ENCODE data around the gene GNAQ. TPM values are rescaled to one million over a fixed set of nuclear protein-coding genes. Genes with fewer than 3 reads are reported as not detected.

The GNAQ gene
- total and polyA plus RNA-seq, 2 of the 4 experiments (the other 2 are of a cell fraction) = 23.1 to 50.7 TPM

DNA sequence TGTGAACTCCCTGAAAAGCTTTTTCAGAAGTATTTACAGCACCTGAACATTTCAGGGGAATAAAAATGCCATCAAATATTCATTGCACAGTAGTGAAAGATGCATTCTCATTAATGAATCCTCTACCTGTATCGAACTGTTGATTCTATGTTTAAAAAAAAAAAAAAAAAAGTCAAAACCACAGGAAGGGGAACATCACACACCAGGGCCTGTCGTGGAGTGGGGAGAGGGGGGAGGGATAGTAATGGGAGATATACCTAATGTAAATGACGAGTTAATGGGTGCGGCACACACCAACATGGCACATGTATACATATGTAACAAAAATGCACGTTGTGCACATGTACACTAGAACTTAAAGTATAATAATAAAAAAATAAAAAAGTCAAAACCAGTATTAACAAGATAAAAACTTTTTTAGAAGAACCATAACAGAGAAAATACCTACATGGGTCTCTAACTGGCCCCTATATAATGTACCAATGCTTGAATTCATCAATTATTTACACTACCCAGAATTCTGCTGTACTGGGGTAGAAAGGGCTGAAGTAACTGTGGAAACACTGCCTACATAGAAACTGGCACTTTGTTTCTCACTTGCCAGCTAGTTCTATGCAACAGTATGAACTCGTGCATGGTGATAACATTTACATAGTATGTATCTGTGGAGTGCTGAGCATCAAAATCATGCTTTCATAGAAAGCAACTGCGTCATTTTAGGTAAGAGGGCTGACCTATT is 48.9 kb downstream of the GNAQ start:
- intact Hi-C loops (cut with micrococcal nuclease) = no loop called here

More for the DNA sequence above, 48.9 kb downstream of the GNAQ start:
- H3K23ac ChIP-seq (ENCODE audit: low read depth, low read length) = no peak overlapping the region
- H2BK20ac ChIP-seq (ENCODE audit: low read depth, low read length) = no peak overlapping the region
- no peak overlapping the region for H3K14ac ChIP-seq (replicated peaks; ENCODE audit: low read depth, low read length)
- peaks cover 7% of the 10 kb centered on the region for H3K4me1 ChIP-seq (ENCODE audit: control insufficient read depth, insufficient read depth, low read length)
- no peak overlapping the region for H4K5ac ChIP-seq (ENCODE audit: low read depth, low read length)
- H4K8ac ChIP-seq (ENCODE audit: low read depth in 2 of 2, low read length in 2 of 2) = no peak overlapping the region
- no peak overlapping the region for H3K9ac ChIP-seq (ENCODE audit: low read depth, low read length)
- dilution Hi-C loops (cut with HindIII; ENCODE audit: low sequenced_read_pairs, unreplicated experiment) (no loop called here), in situ Hi-C loops (cut with MboI; ENCODE audit: low sequenced_read_pairs) (no loop called here)
- H3K4me3 ChIP-seq (ENCODE audit: insufficient read depth, low read depth, low read length) = no peak overlapping the region
- no peaks in the 10 kb centered on the region for H3K27me3 ChIP-seq (ENCODE audit: control insufficient read depth, insufficient read depth, low read length)
- peaks cover 4% of the 10 kb centered on the region; the same call in 1 of the 2 replicates for H4K20me1 ChIP-seq (ENCODE audit: insufficient read depth, low read length)
- no peak overlapping the region for H2AFZ ChIP-seq (replicated peaks; ENCODE audit: low read length, poor library complexity)
- H2AK9ac ChIP-seq (replicated peaks; ENCODE audit: low read depth, low read length, poor library complexity) = no peak overlapping the region
- H3K36me3 ChIP-seq (ENCODE audit: control insufficient read depth, insufficient read depth, low read length) = peaks cover 2% of the 10 kb centered on the region
- ATAC-seq (ENCODE audit: low read depth) (no peak), DNase-seq (no peak)
- H3K4me2 ChIP-seq (ENCODE audit: low read depth, low read length) = no peak overlapping the region
- H3K9me1 ChIP-seq (ENCODE audit: insufficient read depth, low read length) = peaks cover 5% of the 10 kb centered on the region; the same call in 1 of the 2 replicates
- H2BK5ac ChIP-seq (ENCODE audit: low read depth, low read length, poor library complexity, severe bottlenecking) = no peak overlapping the region
- no peak overlapping the region for H2AK5ac ChIP-seq (ENCODE audit: low read depth, low read length)
- ChIA-PET POLR2A (ENCODE audit: unreplicated experiment) (no interaction called here), CTCF (no interaction called here)
- no peak overlapping the region for H2BK120ac ChIP-seq (ENCODE audit: low read depth, low read length)
- H3K18ac ChIP-seq (ENCODE audit: low read depth, low read length) = no peak overlapping the region
- H2BK15ac ChIP-seq (ENCODE audit: low read depth, low read length) = no peak overlapping the region
- no peak for TF ChIP-seq POLR2A (IDR thresholded peaks at IDR 0.05; ENCODE audit: low read depth, low read length)
- no peak for TF ChIP-seq SMC3 (IDR thresholded peaks at IDR 0.05; ENCODE audit: low read depth, low read length)
- TF ChIP-seq CHD1 (IDR thresholded peaks at IDR 0.05; ENCODE audit: low read depth, low read length) = no peak
- TF ChIP-seq, protein P1, sequence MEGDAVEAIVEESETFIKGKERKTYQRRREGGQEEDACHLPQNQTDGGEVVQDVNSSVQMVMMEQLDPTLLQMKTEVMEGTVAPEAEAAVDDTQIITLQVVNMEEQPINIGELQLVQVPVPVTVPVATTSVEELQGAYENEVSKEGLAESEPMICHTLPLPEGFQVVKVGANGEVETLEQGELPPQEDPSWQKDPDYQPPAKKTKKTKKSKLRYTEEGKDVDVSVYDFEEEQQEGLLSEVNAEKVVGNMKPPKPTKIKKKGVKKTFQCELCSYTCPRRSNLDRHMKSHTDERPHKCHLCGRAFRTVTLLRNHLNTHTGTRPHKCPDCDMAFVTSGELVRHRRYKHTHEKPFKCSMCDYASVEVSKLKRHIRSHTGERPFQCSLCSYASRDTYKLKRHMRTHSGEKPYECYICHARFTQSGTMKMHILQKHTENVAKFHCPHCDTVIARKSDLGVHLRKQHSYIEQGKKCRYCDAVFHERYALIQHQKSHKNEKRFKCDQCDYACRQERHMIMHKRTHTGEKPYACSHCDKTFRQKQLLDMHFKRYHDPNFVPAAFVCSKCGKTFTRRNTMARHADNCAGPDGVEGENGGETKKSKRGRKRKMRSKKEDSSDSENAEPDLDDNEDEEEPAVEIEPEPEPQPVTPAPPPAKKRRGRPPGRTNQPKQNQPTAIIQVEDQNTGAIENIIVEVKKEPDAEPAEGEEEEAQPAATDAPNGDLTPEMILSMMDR (conservative IDR thresholded peaks at IDR 0.05; ENCODE audit: low read depth, low read length) = no peak
- no peak for TF ChIP-seq RCOR1 (IDR thresholded peaks at IDR 0.05; ENCODE audit: insufficient replicate concordance, low read length)
- no peak for TF ChIP-seq RAD21 (IDR thresholded peaks at IDR 0.05; ENCODE audit: low read length)
- TF ChIP-seq FOS (IDR thresholded peaks at IDR 0.05; ENCODE audit: low read depth, low read length) = no peak
- no peak for TF ChIP-seq MAFK (IDR thresholded peaks at IDR 0.05; ENCODE audit: low read depth, low read length)
- TF ChIP-seq MAZ (IDR thresholded peaks at IDR 0.05; ENCODE audit: borderline replicate concordance, low read depth, low read length) = no peak
- TF ChIP-seq, protein P2, sequence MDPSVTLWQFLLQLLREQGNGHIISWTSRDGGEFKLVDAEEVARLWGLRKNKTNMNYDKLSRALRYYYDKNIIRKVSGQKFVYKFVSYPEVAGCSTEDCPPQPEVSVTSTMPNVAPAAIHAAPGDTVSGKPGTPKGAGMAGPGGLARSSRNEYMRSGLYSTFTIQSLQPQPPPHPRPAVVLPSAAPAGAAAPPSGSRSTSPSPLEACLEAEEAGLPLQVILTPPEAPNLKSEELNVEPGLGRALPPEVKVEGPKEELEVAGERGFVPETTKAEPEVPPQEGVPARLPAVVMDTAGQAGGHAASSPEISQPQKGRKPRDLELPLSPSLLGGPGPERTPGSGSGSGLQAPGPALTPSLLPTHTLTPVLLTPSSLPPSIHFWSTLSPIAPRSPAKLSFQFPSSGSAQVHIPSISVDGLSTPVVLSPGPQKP (IDR thresholded peaks at IDR 0.05; ENCODE audit: borderline replicate concordance, low read depth, low read length) = no peak
- TF ChIP-seq USF2 (IDR thresholded peaks at IDR 0.05; ENCODE audit: low read depth, low read length) = no peak
- TF ChIP-seq RFX5 (IDR thresholded peaks at IDR 0.05; ENCODE audit: low read depth, low read length) = no peak
- no peak for TF ChIP-seq BHLHE40 (IDR thresholded peaks at IDR 0.05; ENCODE audit: low read depth, low read length)
- no peak for TF ChIP-seq CEBPB (IDR thresholded peaks at IDR 0.05; ENCODE audit: low read depth, low read length)
- no peak for TF ChIP-seq MXI1 (IDR thresholded peaks at IDR 0.05; ENCODE audit: borderline replicate concordance, low read depth, low read length)
- no peak for TF ChIP-seq NFE2L2 (IDR thresholded peaks at IDR 0.05; ENCODE audit: low read depth, low read length)
- no peak overlapping the region for H3K56ac ChIP-seq (ENCODE audit: extremely low read depth, insufficient read depth, low read length)
- peaks cover 26 to 57% of the 10 kb centered on the region in 2 experiments for H3K79me1 ChIP-seq (ENCODE audit: low read depth in 1 of 2, low read length in 2 of 2)
- H4K91ac ChIP-seq (ENCODE audit: insufficient read depth, low read depth, low read length) = no peak overlapping the region
- no peaks in the 10 kb centered on the region for H3K9me3 ChIP-seq (ENCODE audit: control insufficient read depth, insufficient read depth, low read length)
- H3K4ac ChIP-seq (ENCODE audit: low read depth, low read length) = no peak overlapping the region
- no CpG with 5 or more reads among the region's 7 CpGs for WGBS, 2 experiments (ENCODE audit: extremely low coverage in 2 of 2, insufficient read length in 1 of 2)
- H3K27ac ChIP-seq (ENCODE audit: insufficient read depth, low read length) = no peak overlapping the region
- BruUV-seq (replicated peaks) = no TSS peak

Data from IMR-90 (cell line).